Measurements from ENCODE around the gene CHM. TPM values are rescaled to one million over a fixed set of nuclear protein-coding genes. Genes with fewer than 3 reads are reported as not detected.
"Not testable (repeated sequence)": the region's sequence is repeated elsewhere in the genome, so short reads cannot be mapped to it uniquely, and the experiment has no call there.

The CHM gene
- total RNA-seq: 10 to 100 TPM; 20.7 to 24.8 TPM
- long read RNA-seq, donor 1, full-length matches to known transcripts: 2 of 4 reads
- long read RNA-seq, donor 1, partial matches to known transcripts: 1 of 4 reads
- long read RNA-seq, donor 1, other reads (novel, unspliced or antisense): 1 of 4 reads
- long read RNA-seq, donor 2, partial matches to known transcripts: 1 of 4 reads
- long read RNA-seq, donor 2, other reads (novel, unspliced or antisense): 3 of 4 reads

GRCh38 chrX:86047174-86047935 is at the start of gene CHM:
Gene CHM, minus strand, starts transcription at chrX:86047558. Its CDS starts 26 bp downstream, at chrX:86047532.
- no peak for DNase-seq (ENCODE audit: low spot score)

GRCh38 chrX:86078650-86079049 is 31.3 kb upstream of the CHM start:
- DNase-seq (ENCODE audit: low spot score): no peak
- intact Hi-C loops (cut with DNase I): no loop called here

More at GRCh38 chrX:86047174-86047935, at the start of gene CHM:
- intact Hi-C loops (cut with DNase I): no loop called here

- no peak for DNase-seq (ENCODE audit: low spot score)
- intact Hi-C loops (cut with DNase I): no loop called here
Measured at GRCh38 chrX:86066998-86067397, 19.6 kb upstream of the CHM start.

GRCh38 chrX:86061407-86061806 is 14.0 kb upstream of the CHM start:
- DNase-seq (ENCODE audit: low spot score): no peak
- intact Hi-C loops (cut with DNase I): no loop called here

- intact Hi-C loops (cut with DNase I): no loop called here
- no peak for DNase-seq (ENCODE audit: low spot score)
Measured at GRCh38 chrX:86051741-86052140, 4.4 kb upstream of the CHM start.

GRCh38 chrX:86047936-86048280 is 550 bp upstream of the CHM start:
- DNase-seq (ENCODE audit: low spot score): no peak
- intact Hi-C loops (cut with DNase I): no loop called here

- no peak for DNase-seq (ENCODE audit: low spot score)
- intact Hi-C loops (cut with DNase I): no loop called here
Measured at GRCh38 chrX:86044216-86044615, 3.1 kb downstream of the CHM start.

GRCh38 chrX:86039625-86040568 is 7.5 kb downstream of the CHM start:
- intact Hi-C loops (cut with DNase I): no loop called here
- no peak for DNase-seq (ENCODE audit: low spot score)

GRCh38 chrX:86033385-86033784 is 14.0 kb downstream of the CHM start:
- DNase-seq (ENCODE audit: low spot score): no peak
- intact Hi-C loops (cut with DNase I): no loop called here

- intact Hi-C loops (cut with DNase I): no loop called here
- no peak for DNase-seq (ENCODE audit: low spot score)
Measured at GRCh38 chrX:86028681-86029080, 18.7 kb downstream of the CHM start.

GRCh38 chrX:86023811-86024210 is 23.5 kb downstream of the CHM start:
- intact Hi-C loops (cut with DNase I): no loop called here
- no peak for DNase-seq (ENCODE audit: low spot score)

GRCh38 chrX:86021652-86022289 is 25.6 kb downstream of the CHM start:
- intact Hi-C loops (cut with DNase I): no loop called here

GRCh38 chrX:86016139-86016538 is 31.2 kb downstream of the CHM start:
- intact Hi-C loops (cut with DNase I): no loop called here
- DNase-seq (ENCODE audit: low spot score): no peak

More at GRCh38 chrX:86021652-86022289, 25.6 kb downstream of the CHM start:
- no peak for DNase-seq (ENCODE audit: low spot score)

GRCh38 chrX:86014959-86015358 is 32.4 kb downstream of the CHM start:
- DNase-seq (ENCODE audit: low spot score); intact Hi-C loops (cut with DNase I): not testable (repeated sequence)

- intact Hi-C loops (cut with DNase I): no loop called here
- no peak for DNase-seq (ENCODE audit: low spot score)
Measured at GRCh38 chrX:86014421-86014820, 32.9 kb downstream of the CHM start.

- intact Hi-C loops (cut with DNase I): no loop called here
- DNase-seq (ENCODE audit: low spot score): no peak
Measured at GRCh38 chrX:86013792-86014191, 33.6 kb downstream of the CHM start.

- no peak for DNase-seq (ENCODE audit: low spot score)
Measured at GRCh38 chrX:86012188-86012587, 35.2 kb downstream of the CHM start.

GRCh38 chrX:86009803-86010202 is 37.6 kb downstream of the CHM start:
- intact Hi-C loops (cut with DNase I); DNase-seq (ENCODE audit: low spot score): not testable (repeated sequence)

More at GRCh38 chrX:86012188-86012587, 35.2 kb downstream of the CHM start:
- intact Hi-C loops (cut with DNase I): no loop called here

- intact Hi-C loops (cut with DNase I): not testable (repeated sequence)
Measured at GRCh38 chrX:86007891-86008290, 39.5 kb downstream of the CHM start.

More at GRCh38 chrX:86007891-86008290, 39.5 kb downstream of the CHM start:
- not testable (repeated sequence) for DNase-seq (ENCODE audit: low spot score)

Measured in posterior vena cava (tissue), 2 donors.